HepG2 (cell line): ENCODE results near the gene SIMC1. TPM values are rescaled to one million over a fixed set of nuclear protein-coding genes. Genes with fewer than 3 reads are reported as not detected.

Experiments used
- ATAC-seq: fragments of 200-7000 bp; cut with Tn5 transposase; 3 replicates; pipeline ENCODE4 v1.9.1; 2020; ENCODE audit warnings: mild to moderate bottlenecking, moderate library complexity
- BruUV-seq: library from RNA; stranded (reverse); fragments of 400-500 nt; replicated peaks from 2 replicates; lab custom pipeline; 2021; lab: Mats Ljungman, UMichigan
- CTCF ChIA-PET: fragments of 300-600 bp; formaldehyde crosslinking; extraction: SDS; loops from one replicate; lab custom pipeline; 2021; ENCODE audit warnings: low total read pairs, inconsistent platforms, low intra/inter-chr PET ratio; lab: Yijun Ruan, JAX
- POLR2A ChIA-PET: fragments of 350-600 bp; sonication (Branson Sonifier 250); formaldehyde crosslinking; loops from one replicate; lab custom pipeline; 2020; ENCODE audit warnings: antibody characterized with exemption, inconsistent platforms; lab: Yijun Ruan, JAX
- DNase-seq: peaks from one replicate; pipeline ENCODE4 v3.0.0-alpha.2; 2015; ENCODE audit warnings: low spot score
- FAIRE-seq: peaks from 3 replicates; lab custom pipeline; 2011; peaks lifted over from hg19 to GRCh38; lab: Jason Lieb, UNC
- H2AFZ ChIP-seq: one replicate; pipeline ENCODE4 v1.6.1; 2011; ENCODE audit warnings: low read length, inconsistent platforms
- H3K27ac ChIP-seq: fragments of 300-600 bp; 3 replicates; pipeline ENCODE4 v1.8.0; 2011; ENCODE audit warnings: mixed run types, mild to moderate bottlenecking, mixed read lengths, low read length, inconsistent platforms; ENCODE audit not compliant: insufficient read depth; ENCODE audit errors: extremely low read length
- H3K27me3 ChIP-seq, 2 experiments: fragments of 200-600 bp in 1 of 2; 2 replicates in 1 of 2; 3 replicates in 1 of 2; pipeline versions ENCODE4 v1.6.0 to v1.8.0; 2011; ENCODE audit warnings: low read length in 2 of 2, mild to moderate bottlenecking in 2 of 2, moderate library complexity in 2 of 2, inconsistent platforms in 1 of 2; ENCODE audit not compliant: insufficient read depth in 2 of 2, control insufficient read depth in 1 of 2
- H3K36me3 ChIP-seq, 2 experiments: fragments of 200-600 bp in 1 of 2; replicated peaks in 1 of 2; 2 replicates in 1 of 2; 3 replicates in 1 of 2; pipeline versions ENCODE4 v1.5.1 to v1.8.0; 2011; ENCODE audit warnings: low read length in 2 of 2, inconsistent platforms in 1 of 2; ENCODE audit not compliant: insufficient read depth in 2 of 2, control insufficient read depth in 1 of 2
- H3K4me1 ChIP-seq: 2 replicates; pipeline ENCODE4 v1.5.1; 2012; ENCODE audit warnings: low read length, inconsistent platforms; ENCODE audit not compliant: insufficient read depth
- H3K4me2 ChIP-seq: 2 replicates; pipeline ENCODE4 v1.6.0; 2011; ENCODE audit warnings: low read depth, low read length, inconsistent platforms
- H3K4me3 ChIP-seq, 3 experiments: fragments of 200-600 bp in 1 of 3; sonication (generic), shearing (Covaris generic) in 1 of 3; replicated peaks in 1 of 3; 2 replicates each; pipeline ENCODE4 v1.5.1; 2011 to 2016; ENCODE audit warnings: low read length in 3 of 3, inconsistent platforms in 2 of 3, low read depth in 2 of 3, mild to moderate bottlenecking in 2 of 3, control low read depth in 1 of 3, mixed read lengths in 1 of 3; ENCODE audit not compliant: insufficient read depth in 1 of 3
- H3K79me2 ChIP-seq: one replicate; pipeline ENCODE4 v1.6.1; 2011; ENCODE audit warnings: low read length, inconsistent platforms; ENCODE audit not compliant: insufficient read depth
- H3K9ac ChIP-seq: 2 replicates; pipeline ENCODE4 v1.6.0; 2011; ENCODE audit warnings: mild to moderate bottlenecking, low read depth, low read length, inconsistent platforms; ENCODE audit not compliant: insufficient read depth
- H3K9me3 ChIP-seq: 2 replicates; pipeline ENCODE4 v1.5.1; 2012; ENCODE audit warnings: mild to moderate bottlenecking, low read length
- H4K20me1 ChIP-seq: 2 replicates; pipeline ENCODE4 v1.6.0; 2011; ENCODE audit warnings: inconsistent platforms, mild to moderate bottlenecking, low read length, moderate library complexity; ENCODE audit not compliant: insufficient read depth
- BRCA1 ChIP-seq: sonication (generic); formaldehyde crosslinking; IDR thresholded peaks from 2 replicates; pipeline ENCODE4 v1.4.0; 2020; ENCODE audit warnings: missing genetic modification reagents
- HOXA7 ChIP-seq: sonication (generic); formaldehyde crosslinking; IDR thresholded peaks from 2 replicates; pipeline ENCODE4 v1.8.1; 2022; ENCODE audit warnings: mild to moderate bottlenecking, missing genetic modification reagents, moderate library complexity
- KLF16 ChIP-seq, 2 experiments: sonication (generic) in 1 of 2; formaldehyde crosslinking in 1 of 2; IDR thresholded peaks; 2 replicates each; pipeline versions ENCODE4 v1.6.1 to v1.8.0; 2016 to 2023; ENCODE audit warnings: missing genetic modification reagents in 2 of 2, missing compliant biosample characterization in 1 of 2
- NR2C2 ChIP-seq: sonication (generic); formaldehyde crosslinking; IDR thresholded peaks from 2 replicates; pipeline ENCODE4 v1.4.0; 2020; ENCODE audit warnings: missing genetic modification reagents, mild to moderate bottlenecking, moderate library complexity, borderline replicate concordance
- RFX5 ChIP-seq: IDR thresholded peaks from 2 replicates; pipeline ENCODE4 v1.6.1; 2011; ENCODE audit warnings: low read depth, low read length, improper control_type of control experiment
- RNF2 ChIP-seq: fragments of 450-650 bp; conservative IDR thresholded peaks from 2 replicates; pipeline ENCODE4 v1.6.1; 2016; ENCODE audit warnings: low read depth
- SIN3B ChIP-seq: fragments of 150-350 bp; IDR thresholded peaks from 2 replicates; pipeline ENCODE4 v1.6.1; 2014; ENCODE audit warnings: low read length
- ZEB1 ChIP-seq: IDR thresholded peaks from 2 replicates; pipeline ENCODE4 v1.6.1; 2012; ENCODE audit warnings: mild to moderate bottlenecking, low read depth, inconsistent platforms; ENCODE audit not compliant: insufficient replicate concordance
- ZFY ChIP-seq: sonication (generic); formaldehyde crosslinking; IDR thresholded peaks from 2 replicates; pipeline ENCODE4 v1.4.0; 2020; ENCODE audit warnings: missing genetic modification reagents
- ZNF775 ChIP-seq: sonication (generic); formaldehyde crosslinking; IDR thresholded peaks from 2 replicates; pipeline ENCODE4 v1.4.0; 2020; ENCODE audit warnings: missing genetic modification reagents, mild to moderate bottlenecking, moderate library complexity, borderline replicate concordance
- WGBS: methylation state at CpG from one replicate; pipeline ENCODE4 v1.1.6; 2017; ENCODE audit warnings: low lambda C conversion rate; 5-methylcytosine and 5-hydroxymethylcytosine counted together
- in situ Hi-C: cut with HindIII; loops from 2 replicates; pipeline ENCODE4 v1.10.0; 2017; ENCODE audit warnings: low pct_unique_long_range_greater_than_20kb; ENCODE audit not compliant: extremely low pct_ligation_motif_present
- intact Hi-C: fragments of 100-400 bp; cut with micrococcal nuclease; formaldehyde crosslinking; loops from one replicate; pipeline ENCODE4 v1.10.0; 2022; ENCODE audit not compliant: unreplicated experiment
- polyA plus RNA-seq, 8 experiments: library from polyadenylated mRNA; depleted of rRNA in 3 of 8; stranded (reverse) in 7 of 8; unstranded in 1 of 8; fragments of >200 nt; fragmentation: Illumina TruSeq in 4 of 8; extraction: Trizol in 4 of 8; gene quantifications; 2 replicates each; pipeline versions ENCODE4 v1.2.1 to v1.2.3, GENCODE V29; 2011 to 2016; ENCODE audit warnings: low read depth in 4 of 8, missing spikeins in 1 of 8, mixed read lengths in 1 of 8; ENCODE audit not compliant: insufficient read depth in 1 of 8
- total RNA-seq, 5 experiments: library from RNA; depleted of rRNA; stranded (reverse); fragments of >200 nt; fragmentation: Illumina TruSeq; extraction: Trizol; gene quantifications; 2 replicates each; pipeline ENCODE4 v1.2.3, GENCODE V29; 2016; ENCODE audit warnings: low read depth in 1 of 5

Gene SIMC1
- total and polyA plus RNA-seq, 2 of the 13 experiments (the other 11 are each of a cell fraction or from before 2014, with no cell fraction given), result 5.4 to 6.8 TPM

DNA sequence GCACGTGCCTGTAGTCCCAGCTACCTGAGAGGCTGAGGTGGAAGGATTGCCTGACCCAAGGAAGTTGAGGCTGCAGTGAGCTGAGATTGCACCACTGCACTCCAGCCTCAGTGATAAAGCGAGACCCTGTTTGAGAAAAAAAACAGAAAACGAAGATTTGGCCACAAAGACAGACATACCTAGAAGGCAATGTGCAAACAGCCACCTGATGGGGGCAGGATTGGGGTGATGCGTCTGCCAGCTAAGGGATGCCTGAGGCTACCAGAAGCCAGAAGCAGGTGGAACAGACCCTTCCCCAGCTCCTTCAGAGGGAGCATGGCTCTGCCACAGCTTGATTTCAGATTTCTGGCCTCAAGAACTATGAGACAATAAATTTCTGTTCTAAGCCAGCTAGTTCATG is 153.3 kb downstream of the SIMC1 start:
- Histone ChIP-seq H3K27me3 (no peaks in the 10 kb centered on the region; a peak in 1 of 5 replicates), H2AFZ (no peak overlapping the region), H3K4me1 (peaks cover 22% of the 10 kb centered on the region), H3K36me3 (peaks cover 2 to 7% of the 10 kb centered on the region in 2 experiments; a peak in 3 of 5 replicates), H3K9ac (no peak overlapping the region), H3K4me3 (no peak overlapping the region), H3K9me3 (no peaks in the 10 kb centered on the region), H3K4me2 (no peak overlapping the region), H3K27ac (no peak overlapping the region), H4K20me1 (no peaks in the 10 kb centered on the region; the same call in 1 of the 2 replicates), H3K79me2 (peaks cover 25% of the 10 kb centered on the region)
- in situ Hi-C loops, result no loop called here
- ATAC-seq, result no peak
- CTCF ChIA-PET, result no interaction called here
- no TSS peak for BruUV-seq
- no peak for DNase-seq
- TF ChIP-seq BRCA1 (CRISPR knock-in tag) (no peak), RFX5 (no peak), ZFY (CRISPR knock-in tag) (no peak)
- WGBS, result 99% methylated on average over 4 of the region's 4 CpGs
- POLR2A ChIA-PET, result interaction anchor here (0.9 kb wide), 1 partner anchor 30 kb away, joined by 3 read pairs; the partner anchor contains the start of gene KIAA1191
- intact Hi-C loops, result no loop called here
- no peak for FAIRE-seq

DNA sequence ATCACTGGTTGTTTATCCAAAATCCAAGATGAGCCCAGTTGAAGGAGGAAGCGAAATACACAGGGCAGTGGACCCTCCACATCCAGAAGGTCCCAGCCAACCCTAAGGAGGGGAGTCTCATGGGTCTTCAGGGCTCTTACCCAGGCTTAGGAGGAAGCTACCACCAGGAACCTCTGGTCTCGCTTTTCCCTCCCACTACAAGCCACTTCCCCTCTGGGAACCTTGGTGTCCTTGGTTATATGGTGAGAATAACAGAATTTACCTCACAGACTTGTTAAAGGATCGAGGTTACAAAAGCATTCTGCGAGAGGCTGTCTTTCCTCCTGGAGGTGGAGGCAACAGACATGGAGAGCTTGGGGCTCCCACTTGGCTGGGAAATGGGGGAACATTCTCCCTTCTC is 153.8 kb downstream of the SIMC1 start:
- WGBS, result 93% methylated on average over 3 of the region's 4 CpGs
- intact Hi-C loops, result no loop called here
- no peaks in the 10 kb centered on the region; a peak in 1 of 5 replicates for H3K27me3 ChIP-seq
- ATAC-seq (no peak), FAIRE-seq (no peak), DNase-seq (no peak)
- H3K9ac ChIP-seq, result no peak overlapping the region
- no peak overlapping the region for H2AFZ ChIP-seq
- H3K27ac ChIP-seq, result no peak overlapping the region
- in situ Hi-C loops, result no loop called here
- H3K36me3 ChIP-seq, result peaks cover 2 to 6% of the 10 kb centered on the region in 2 experiments; a peak in 2 of 5 replicates
- TF ChIP-seq NR2C2 (CRISPR knock-in tag) (no peak), HOXA7 (CRISPR knock-in tag) (no peak), KLF16 (CRISPR knock-in tag; IDR thresholded peaks at IDR 0.05) (no peak), ZEB1 (no peak), RNF2 (no peak), SIN3B (no peak), ZNF775 (CRISPR knock-in tag) (no peak)
- H4K20me1 ChIP-seq, result no peaks in the 10 kb centered on the region; the same call in 1 of the 2 replicates
- ChIA-PET POLR2A (no interaction called here), CTCF (no interaction called here)
- peaks cover 17% of the 10 kb centered on the region for H3K4me1 ChIP-seq
- H3K79me2 ChIP-seq, result peaks cover 20% of the 10 kb centered on the region
- no peaks in the 10 kb centered on the region for H3K9me3 ChIP-seq
- no TSS peak for BruUV-seq
- H3K4me3 ChIP-seq, result no peak overlapping the region
- no peak overlapping the region for H3K4me2 ChIP-seq
